HUES6 (cell line): ENCODE results near the gene MYOZ3.

Experiments
- H3K27ac ChIP-seq: 2 replicates; pipeline ENCODE4 v1.7.0; 2013; ENCODE audit warnings: low read depth, mild to moderate bottlenecking, low read length, inconsistent platforms
- H3K27me3 ChIP-seq: 2 replicates; pipeline ENCODE4 v1.6.1; 2013; ENCODE audit warnings: low read length; ENCODE audit not compliant: control insufficient read depth, insufficient read depth
- H3K36me3 ChIP-seq: 2 replicates; pipeline ENCODE4 v1.6.1; 2013; ENCODE audit warnings: low read length; ENCODE audit not compliant: control insufficient read depth, insufficient read depth
- H3K4me1 ChIP-seq: 2 replicates; pipeline ENCODE4 v1.6.1; 2013; ENCODE audit warnings: low read length; ENCODE audit not compliant: control insufficient read depth, insufficient read depth
- H3K4me3 ChIP-seq: 2 replicates; pipeline ENCODE4 v1.5.1; 2013; ENCODE audit warnings: low read depth, low read length
- H3K9ac ChIP-seq: one replicate; pipeline ENCODE4 v1.6.1; 2013; ENCODE audit warnings: mild to moderate bottlenecking, low read length
- H3K9me3 ChIP-seq: 2 replicates; pipeline ENCODE4 v1.6.1; 2013; ENCODE audit warnings: low read depth, low read length; ENCODE audit not compliant: control insufficient read depth, insufficient read depth

MYOZ3 gene

DNA sequence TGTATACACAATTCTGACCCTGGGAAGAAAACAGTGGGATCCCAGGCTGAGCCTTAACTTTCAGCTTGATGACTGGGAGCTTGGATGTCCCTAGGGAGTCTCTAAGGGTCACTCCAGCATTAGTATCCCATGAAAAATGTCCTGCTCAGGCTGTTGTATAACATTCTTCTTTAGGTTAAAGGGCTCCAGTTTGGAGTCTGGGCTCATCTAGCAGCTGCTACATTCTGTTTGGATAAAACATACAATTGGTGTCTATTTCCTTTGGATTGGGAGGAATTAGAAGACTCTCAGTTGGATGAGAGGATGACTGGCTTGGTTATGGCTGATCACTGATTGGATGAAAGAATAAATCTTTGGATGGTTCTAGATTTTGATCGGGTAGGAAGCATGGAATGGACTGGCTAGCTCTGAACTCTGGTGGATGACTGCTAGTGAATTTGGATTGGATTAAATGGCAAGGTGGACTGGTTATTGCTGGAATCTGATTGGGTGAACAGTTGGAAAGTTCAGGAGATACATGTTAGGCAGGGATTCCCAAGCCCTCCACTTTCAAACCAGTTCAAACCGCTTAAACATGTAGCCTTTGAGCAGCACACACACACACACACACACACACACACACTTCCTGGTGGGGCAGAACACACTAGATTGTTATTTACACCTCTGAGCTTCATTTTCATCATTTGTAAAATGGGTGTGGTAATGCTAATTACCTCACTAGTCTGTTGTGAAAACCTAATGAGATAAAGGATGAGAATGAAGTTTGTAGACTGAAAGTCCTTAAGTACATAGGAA, 7.1 kb upstream of the MYOZ3 start:
- Histone ChIP-seq H3K27ac (no peak overlapping the region), H3K27me3 (0 out of 2 replicates have a peak, but pooled peaks cover 3% of the 10 kb centered on the region), H3K36me3 (no peaks in the 10 kb centered on the region), H3K9ac (no peak overlapping the region), H3K9me3 (no peaks in the 10 kb centered on the region), H3K4me3 (no peak overlapping the region), H3K4me1 (peaks cover 30% of the 10 kb centered on the region)

DNA sequence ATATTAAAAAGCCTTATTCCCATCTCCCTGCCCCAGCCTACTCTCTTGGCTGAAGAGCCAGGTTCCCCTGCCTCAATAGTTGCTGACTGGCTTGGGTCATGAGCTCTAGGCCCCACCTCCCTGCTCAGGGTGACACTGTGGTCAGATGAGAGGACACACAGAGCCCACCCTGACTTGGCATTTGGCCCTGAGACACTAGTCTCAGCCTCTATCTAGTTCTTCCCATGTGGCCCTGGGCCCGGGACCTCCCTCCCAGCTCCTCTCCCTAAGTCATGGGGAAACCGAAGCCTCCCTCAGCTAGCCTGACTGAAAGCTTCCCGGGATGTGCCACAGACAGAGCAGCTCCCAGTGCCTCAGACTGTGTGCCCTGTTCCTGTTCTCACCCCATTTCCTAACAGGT, 5.8 kb upstream of the MYOZ3 start:
- Histone ChIP-seq H3K9me3 (no peaks in the 10 kb centered on the region), H3K4me3 (no peak overlapping the region), H3K9ac (no peak overlapping the region), H3K27ac (no peak overlapping the region), H3K27me3 (0 out of 2 replicates have a peak, but pooled peaks cover 3% of the 10 kb centered on the region), H3K36me3 (no peaks in the 10 kb centered on the region), H3K4me1 (peaks cover 32% of the 10 kb centered on the region)

DNA sequence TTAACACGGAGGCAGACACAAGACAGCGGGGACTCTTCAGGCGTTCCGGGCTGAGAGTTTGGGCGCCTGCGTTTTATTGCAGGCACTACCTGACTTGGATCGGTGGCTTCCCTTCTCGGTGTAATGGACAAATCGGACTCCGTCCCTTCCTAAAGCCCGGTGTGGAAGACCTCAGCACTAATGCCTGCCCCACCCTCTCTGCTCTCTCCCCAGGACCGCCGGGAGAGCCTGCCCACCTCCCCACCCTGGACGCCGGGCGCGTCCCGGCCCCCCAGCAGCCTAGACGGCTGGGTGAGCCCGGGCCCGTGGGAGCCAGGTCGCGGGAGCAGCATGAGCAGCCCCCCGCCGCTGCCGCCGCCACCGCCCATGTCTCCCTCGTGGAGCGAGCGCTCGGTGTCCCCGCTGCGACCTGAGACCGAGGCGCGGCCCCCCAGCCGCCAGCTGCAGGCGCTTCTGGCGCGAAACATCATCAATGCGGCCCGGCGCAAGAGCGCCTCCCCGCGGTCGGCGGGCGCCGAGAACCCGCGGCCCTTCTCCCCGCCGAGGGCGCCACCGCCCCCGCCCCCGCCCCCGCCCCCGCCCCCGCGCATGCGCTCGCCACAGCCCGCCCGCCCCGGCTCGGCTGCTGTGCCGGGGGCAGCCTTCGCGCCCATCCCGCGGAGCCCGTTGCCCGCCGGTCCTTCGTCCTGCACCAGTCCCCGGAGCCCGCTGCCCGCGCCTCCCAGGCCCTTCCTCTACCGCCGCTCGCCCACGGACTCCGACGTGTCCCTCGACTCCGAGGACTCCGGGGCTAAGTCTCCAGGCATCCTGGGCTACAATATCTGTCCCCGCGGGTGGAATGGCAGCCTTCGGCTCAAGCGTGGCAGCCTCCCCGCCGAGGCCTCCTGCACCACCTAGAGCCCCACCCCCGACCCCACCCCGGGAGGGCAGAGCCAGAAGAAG, 4.6 kb upstream of the MYOZ3 start:
- H3K27ac ChIP-seq, result peak overlapping the region; percentile 59; the same call in 1 of the 2 replicates
- no peaks in the 10 kb centered on the region for H3K9me3 ChIP-seq
- H3K27me3 ChIP-seq, result 0 out of 2 replicates have a peak, but pooled peaks cover 3% of the 10 kb centered on the region
- H3K4me3 ChIP-seq, result peak overlapping the region; percentile 77
- peak overlapping the region; percentile 72 for H3K9ac ChIP-seq
- no peaks in the 10 kb centered on the region for H3K36me3 ChIP-seq
- peaks cover 30% of the 10 kb centered on the region for H3K4me1 ChIP-seq

DNA sequence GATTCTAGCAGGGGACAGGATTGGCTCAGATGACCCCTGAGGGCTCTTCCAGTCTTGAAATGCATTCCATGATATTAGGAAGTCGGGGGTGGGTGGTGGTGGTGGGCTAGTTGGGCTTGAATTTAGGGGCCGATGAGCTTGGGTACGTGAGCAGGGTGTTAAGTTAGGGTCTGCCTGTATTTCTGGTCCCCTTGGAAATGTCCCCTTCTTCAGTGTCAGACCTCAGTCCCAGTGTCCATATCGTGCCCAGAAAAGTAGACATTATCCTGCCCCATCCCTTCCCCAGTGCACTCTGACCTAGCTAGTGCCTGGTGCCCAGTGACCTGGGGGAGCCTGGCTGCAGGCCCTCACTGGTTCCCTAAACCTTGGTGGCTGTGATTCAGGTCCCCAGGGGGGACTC, 2.9 kb upstream of the MYOZ3 start:
- 0 out of 2 replicates have a peak, but pooled peaks cover 3% of the 10 kb centered on the region for H3K27me3 ChIP-seq
- peaks cover 21% of the 10 kb centered on the region for H3K4me1 ChIP-seq
- no peak overlapping the region for H3K9ac ChIP-seq
- H3K4me3 ChIP-seq, result no peak overlapping the region
- no peaks in the 10 kb centered on the region for H3K9me3 ChIP-seq
- no peak overlapping the region for H3K27ac ChIP-seq
- no peaks in the 10 kb centered on the region for H3K36me3 ChIP-seq

DNA sequence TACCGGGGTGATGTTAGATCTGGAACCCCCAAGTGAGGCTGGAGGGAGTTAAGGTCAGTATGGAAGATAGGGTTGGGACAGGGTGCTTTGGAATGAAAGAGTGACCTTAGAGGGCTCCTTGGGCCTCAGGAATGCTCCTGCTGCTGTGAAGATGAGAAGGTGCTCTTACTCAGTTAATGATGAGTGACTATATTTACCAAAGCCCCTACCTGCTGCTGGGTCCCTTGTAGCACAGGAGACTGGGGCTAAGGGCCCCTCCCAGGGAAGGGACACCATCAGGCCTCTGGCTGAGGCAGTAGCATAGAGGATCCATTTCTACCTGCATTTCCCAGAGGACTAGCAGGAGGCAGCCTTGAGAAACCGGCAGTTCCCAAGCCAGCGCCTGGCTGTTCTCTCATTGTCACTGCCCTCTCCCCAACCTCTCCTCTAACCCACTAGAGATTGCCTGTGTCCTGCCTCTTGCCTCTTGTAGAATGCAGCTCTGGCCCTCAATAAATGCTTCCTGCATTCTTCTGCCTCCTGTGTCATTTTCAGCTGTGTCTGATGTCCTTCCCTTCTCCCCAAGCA, 2.3 kb upstream of the MYOZ3 start:
- Histone ChIP-seq H3K4me3 (no peak overlapping the region), H3K27me3 (0 out of 2 replicates have a peak, but pooled peaks cover 3% of the 10 kb centered on the region), H3K4me1 (peaks cover 21% of the 10 kb centered on the region), H3K9me3 (no peaks in the 10 kb centered on the region), H3K9ac (no peak overlapping the region), H3K36me3 (no peaks in the 10 kb centered on the region), H3K27ac (no peak overlapping the region)

DNA sequence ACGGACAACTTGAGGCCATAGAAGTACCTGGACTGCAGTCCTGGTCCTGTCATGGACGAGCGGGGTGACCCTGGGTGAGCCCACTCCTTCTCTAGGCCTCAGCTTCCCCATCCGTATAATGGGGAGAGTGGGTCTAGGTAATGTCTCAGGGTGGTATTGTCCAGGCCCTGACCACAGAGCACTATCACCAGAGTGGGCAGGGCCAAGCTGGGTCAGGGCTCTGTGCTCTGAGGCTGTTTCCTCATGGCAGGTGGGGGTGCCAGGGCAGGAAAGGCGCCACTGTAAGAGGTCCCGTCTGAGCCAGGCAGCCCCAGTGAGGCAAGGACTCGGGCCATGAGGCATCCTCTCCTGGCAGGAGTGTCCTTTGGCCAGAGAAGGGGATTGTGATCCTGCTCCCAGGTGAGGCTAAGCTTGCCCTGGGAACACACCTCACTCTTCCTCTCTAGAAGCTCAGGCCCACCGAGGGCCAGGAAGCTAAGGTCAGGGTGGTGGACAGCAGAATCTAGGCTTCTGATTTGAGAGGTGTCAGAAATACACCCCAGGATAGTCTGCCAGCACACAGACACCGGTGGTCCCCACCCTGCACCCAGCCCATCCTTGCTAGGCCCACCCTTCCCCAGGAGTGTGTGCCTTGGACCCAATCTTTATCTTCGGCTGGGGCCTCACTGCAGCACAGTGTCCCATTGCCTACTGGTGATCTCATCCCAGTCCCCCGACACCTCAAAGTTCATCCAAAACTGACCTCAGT, 1.5 kb upstream of the MYOZ3 start:
- Histone ChIP-seq H3K27ac (no peak overlapping the region), H3K4me3 (no peak overlapping the region), H3K36me3 (no peaks in the 10 kb centered on the region), H3K9me3 (no peaks in the 10 kb centered on the region), H3K4me1 (peaks cover 21% of the 10 kb centered on the region), H3K9ac (no peak overlapping the region), H3K27me3 (0 out of 2 replicates have a peak, but pooled peaks cover 3% of the 10 kb centered on the region)

DNA sequence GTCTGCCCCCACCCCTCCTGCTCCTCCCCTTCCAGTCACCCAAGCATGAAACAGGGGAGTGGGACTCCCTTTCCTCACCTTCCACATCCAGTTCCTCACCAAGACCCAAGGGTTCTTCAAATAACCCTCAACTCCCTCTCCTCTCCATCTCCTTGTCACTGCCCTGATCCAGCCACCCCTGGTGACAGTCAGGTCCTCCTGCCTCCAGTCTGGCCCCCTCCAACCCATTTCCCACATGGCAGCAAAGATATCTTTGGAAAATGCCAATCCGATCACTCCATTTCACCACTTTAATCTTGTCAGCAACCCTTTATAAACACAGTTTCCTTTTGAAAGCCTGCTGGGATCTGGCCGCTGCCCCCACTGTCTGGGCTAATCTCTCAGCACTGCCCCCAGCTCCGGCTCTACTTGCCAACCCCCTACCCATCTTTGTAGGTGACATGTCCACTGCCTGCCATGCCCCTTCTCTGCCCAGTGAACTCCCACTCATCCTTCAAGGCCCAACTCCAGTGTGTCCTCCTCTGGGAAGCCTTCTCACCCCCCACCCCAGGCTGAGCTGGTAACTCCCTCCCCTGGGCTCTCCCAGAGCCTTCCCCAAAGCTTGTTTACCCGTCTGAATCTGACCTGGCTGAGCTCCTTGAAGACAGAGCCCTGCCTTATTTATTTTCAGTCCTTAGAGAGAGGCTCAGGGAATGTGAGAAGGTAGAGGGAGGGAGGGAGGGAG, 781 bp upstream of the MYOZ3 start:
- Histone ChIP-seq H3K27me3 (0 out of 2 replicates have a peak, but pooled peaks cover 3% of the 10 kb centered on the region), H3K9me3 (no peaks in the 10 kb centered on the region), H3K9ac (no peak overlapping the region), H3K27ac (no peak overlapping the region), H3K4me1 (peaks cover 21% of the 10 kb centered on the region), H3K4me3 (no peak overlapping the region), H3K36me3 (no peaks in the 10 kb centered on the region)

DNA sequence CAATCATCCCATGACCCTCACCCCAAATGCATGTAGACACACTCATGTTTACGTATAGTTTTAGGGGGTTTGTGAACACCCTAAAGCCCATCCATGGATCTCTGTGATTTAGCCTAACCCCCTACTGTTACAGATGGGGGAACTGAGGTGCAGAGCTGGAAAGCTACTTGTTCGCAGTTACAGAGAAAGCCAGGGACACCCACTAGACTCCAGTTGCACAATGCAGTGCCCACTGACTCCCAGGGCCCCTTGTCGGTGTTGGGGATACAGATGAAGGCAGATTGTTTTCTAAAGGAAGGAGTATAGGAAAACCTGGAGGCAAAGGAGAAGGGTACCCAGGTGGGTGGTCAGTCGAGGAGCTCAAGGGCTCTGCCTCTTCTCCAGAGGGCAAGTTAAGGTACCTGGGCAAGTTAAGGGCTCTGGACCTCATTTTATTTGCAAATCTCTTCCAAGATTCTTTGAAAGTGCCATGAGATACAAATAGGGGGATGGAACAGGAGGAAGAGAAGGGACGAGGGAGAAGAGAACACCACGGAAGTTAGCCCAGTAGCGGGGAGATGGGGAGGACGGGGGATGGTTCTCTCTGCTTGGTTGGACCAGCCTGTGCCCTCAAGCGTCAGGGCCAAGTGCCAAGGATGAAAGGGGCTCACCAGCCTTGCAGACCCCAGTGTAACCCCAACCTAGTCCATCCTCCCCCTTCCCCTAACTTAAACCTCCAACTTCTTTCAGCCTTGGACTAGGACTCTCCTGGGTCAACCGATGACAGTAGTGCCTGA, 958 bp downstream of the MYOZ3 start:
- Histone ChIP-seq H3K9me3 (no peaks in the 10 kb centered on the region), H3K27me3 (0 out of 2 replicates have a peak, but pooled peaks cover 3% of the 10 kb centered on the region), H3K9ac (no peak overlapping the region), H3K27ac (no peak overlapping the region), H3K4me1 (peaks cover 20% of the 10 kb centered on the region), H3K36me3 (no peaks in the 10 kb centered on the region), H3K4me3 (no peak overlapping the region)

DNA sequence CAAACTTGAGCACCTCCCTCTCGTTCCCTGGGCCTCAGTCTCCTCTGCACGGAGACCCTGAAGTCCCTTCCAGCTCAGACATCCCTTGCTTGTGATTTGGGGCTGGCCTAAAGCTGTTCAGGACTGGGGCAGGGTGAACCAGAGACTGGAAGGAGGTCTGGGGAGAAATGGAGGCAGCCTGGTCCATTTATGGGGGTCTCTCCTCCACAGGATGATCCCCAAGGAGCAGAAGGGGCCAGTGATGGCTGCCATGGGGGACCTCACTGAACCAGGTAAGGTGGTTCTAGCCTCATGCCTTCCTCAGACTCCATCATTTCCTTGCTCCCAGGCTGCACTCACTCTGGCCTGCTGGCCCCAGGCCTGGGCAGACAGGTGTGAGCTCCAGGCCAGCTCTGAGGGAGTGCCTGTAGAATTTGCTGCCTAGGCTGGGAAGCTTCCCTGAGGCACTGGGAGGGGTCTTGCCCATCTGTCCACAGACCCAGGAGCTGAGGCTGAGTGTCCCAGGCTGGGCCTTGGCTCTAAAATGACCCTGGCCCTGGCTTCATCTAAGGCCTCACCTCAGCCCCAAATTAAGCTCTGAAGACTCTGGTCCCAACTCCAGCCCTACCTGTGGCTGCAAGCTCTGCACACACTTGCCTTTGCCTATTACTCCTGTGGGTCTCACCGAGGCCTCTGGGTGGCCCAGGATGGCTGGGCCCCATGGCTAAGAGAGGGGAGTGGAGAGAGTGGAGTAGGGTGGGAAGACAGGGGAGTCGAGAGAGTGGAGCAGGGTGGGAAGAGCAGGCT, 1.9 kb downstream of the MYOZ3 start:
- Histone ChIP-seq H3K4me1 (peaks cover 17% of the 10 kb centered on the region), H3K4me3 (no peak overlapping the region), H3K27ac (no peak overlapping the region), H3K9ac (no peak overlapping the region), H3K36me3 (no peaks in the 10 kb centered on the region), H3K27me3 (no peaks in the 10 kb centered on the region), H3K9me3 (no peaks in the 10 kb centered on the region)
